ENCODE measurements around the gene ABI2.
A peak's percentile ranks its signal among the peaks of the same experiment; 100 is the strongest.

Gene ABI2

DNA sequence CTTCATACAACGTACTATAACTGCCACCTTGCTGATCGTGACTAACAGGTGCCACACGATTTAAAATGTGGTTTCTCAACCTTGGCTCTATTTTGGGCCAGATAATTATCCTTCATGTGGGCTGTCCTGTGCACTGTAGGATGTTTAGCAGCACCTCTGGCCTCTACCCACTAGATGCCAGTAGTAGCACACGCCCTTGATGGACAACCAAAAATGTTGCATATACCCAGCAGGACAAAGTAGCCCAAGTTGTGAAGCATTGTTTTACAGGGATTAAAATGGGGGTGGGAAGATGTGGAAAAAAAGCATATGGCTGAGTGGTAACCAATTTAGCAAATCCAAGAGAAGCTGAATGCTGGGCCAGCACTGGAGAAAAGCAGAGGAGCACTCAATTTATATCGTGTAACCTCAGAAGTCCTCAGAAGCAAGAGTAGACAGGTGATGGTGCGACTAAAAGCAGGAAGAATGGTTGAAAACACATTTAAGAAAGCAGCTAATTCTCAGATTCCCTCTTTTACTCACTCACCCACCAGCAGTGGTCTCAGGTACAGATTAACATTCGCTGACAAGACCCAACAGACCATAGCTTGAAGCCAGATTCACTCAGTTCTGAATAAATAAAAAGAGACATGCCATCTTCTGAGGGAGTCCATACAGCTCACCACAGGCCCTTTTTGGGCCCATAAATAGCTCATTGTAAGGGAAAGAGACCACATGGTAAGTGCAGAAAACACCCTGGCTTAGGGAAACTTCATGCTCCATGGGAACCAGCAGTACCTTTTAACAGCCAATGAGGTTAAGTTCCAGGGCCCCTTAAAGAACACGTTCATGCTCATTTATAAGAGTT is 156.3 kb downstream of the ABI2 start:
- DNase-seq = peak; percentile 68

DNA sequence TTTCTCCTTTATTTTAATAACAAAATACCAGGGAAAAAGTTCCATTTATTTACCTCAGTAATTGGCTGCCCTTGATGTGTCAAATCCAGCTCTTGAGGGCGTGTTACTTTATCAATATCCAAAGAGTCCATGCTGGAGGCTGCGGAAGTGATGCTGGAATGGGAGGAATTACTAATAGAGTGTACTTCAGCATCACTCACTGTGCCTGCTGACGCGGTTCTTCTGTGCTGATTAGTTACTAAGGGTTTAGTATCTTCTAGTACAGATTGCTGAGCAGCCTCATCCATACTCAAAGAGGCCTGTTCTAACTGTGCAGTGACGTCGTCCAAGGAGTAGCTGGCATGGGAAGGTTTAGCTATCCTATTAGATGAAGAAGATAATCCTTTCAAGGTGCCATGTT is 161.3 kb downstream of the ABI2 start:
- no peak for DNase-seq

DNA sequence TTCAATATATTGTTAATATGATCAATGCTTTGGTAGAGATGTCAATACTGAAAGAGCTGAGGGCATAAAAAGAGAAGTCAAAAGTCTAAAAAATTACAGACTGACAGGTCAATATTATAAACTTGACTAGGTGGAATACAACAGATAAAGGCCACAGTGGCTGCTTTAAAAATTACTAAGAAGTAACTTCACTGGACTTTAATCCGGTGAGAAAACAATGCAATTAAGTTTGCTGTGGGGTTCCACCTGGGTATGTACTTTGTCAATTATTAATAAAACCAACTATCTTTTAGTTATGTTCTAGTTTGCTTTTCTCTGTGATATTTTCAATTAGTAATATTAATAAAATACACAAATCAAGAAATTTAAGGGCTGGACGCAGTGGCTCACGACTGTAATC is 162.2 kb downstream of the ABI2 start:
- DNase-seq = no peak

DNA sequence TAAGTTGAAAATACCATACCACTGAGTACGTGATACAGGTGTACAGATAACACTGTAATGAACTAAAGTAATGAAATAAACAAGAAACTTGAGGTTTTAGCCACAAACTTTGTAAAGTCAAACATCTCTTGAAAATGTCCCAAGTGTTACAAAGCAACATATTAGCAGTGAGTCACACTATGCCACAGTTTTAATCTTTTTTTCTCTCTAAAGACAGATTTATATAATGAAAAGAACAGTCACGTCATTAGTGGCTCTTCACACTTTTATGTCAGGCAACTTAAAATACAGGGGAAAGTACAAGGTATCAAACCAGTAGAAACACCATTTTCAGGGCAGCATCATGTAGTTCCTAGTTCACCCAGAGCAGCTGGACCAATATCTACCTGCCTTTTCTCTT is 164.8 kb downstream of the ABI2 start:
- DNase-seq = peak; percentile 9

Measured in activated CD4-positive, alpha-beta T cell treated with anti-CD3 and anti-CD28 coated beads, Interleukin-10, Interleukin-2, amounts not matched to agents 100 ng/mL and 50 ng/mL, durations not matched to agents 16 hours and 8 hours (primary cell).